Gastrocnemius medialis (tissue), 4 donors: ENCODE data around the gene HNRNPF. TPM values are rescaled to one million over a fixed set of nuclear protein-coding genes. Genes with fewer than 3 reads are reported as not detected.

Experiments used
- ATAC-seq, 2 donors: fragments of 150-250 bp; one replicate each; pipeline ENCODE4 v1.9.1; 2016
- DNase-seq, 2 donors: peaks; one replicate each; pipeline ENCODE4 v3.0.0-alpha.2; 2019
- H3K27ac ChIP-seq, 4 donors: fragments of 200-600 bp; sonication (generic); 1 replicate in 1 of 4; 2 replicates in 3 of 4; pipeline ENCODE4 v1.5.1; 2016 to 2018; ENCODE audit warnings: mild to moderate bottlenecking in 2 of 4, moderate library complexity in 1 of 4
- H3K27me3 ChIP-seq, 3 donors: fragments of 200-600 bp; sonication (generic) in 2 of 3; 1 replicate in 1 of 3; 2 replicates in 2 of 3; pipeline versions ENCODE4 v1.5.1 to v1.6.0; 2016 to 2019; ENCODE audit warnings: mild to moderate bottlenecking in 1 of 3, moderate library complexity in 1 of 3
- H3K36me3 ChIP-seq, 2 donors: fragments of 200-600 bp; sonication (generic) in 1 of 2; one replicate each; pipeline ENCODE4 v1.5.1; 2017 to 2018
- H3K4me1 ChIP-seq, 2 donors: fragments of 200-600 bp; sonication (generic) in 1 of 2; one replicate each; pipeline ENCODE4 v1.5.1; 2016 to 2017; ENCODE audit warnings: mild to moderate bottlenecking in 2 of 2
- H3K4me3 ChIP-seq, 4 donors: fragments of 200-600 bp; sonication (generic) in 3 of 4; 1 replicate in 1 of 4; 2 replicates in 3 of 4; pipeline ENCODE4 v1.5.1; 2016 to 2019; ENCODE audit warnings: mild to moderate bottlenecking in 2 of 4
- H3K9me3 ChIP-seq, 3 donors: fragments of 200-600 bp; sonication (generic) in 2 of 3; 1 replicate in 1 of 3; 2 replicates in 2 of 3; pipeline ENCODE4 v1.5.1; 2016 to 2019
- CTCF ChIP-seq, 5 experiments: fragments of 450-650 bp in 3 of 5; fragments of 200-600 bp in 2 of 5; sonication (generic) in 2 of 5; IDR thresholded peaks in 4 of 5; conservative IDR thresholded peaks in 1 of 5; 1 replicate in 4 of 5; 2 replicates in 1 of 5; pipeline ENCODE4 v1.5.1; 2016 to 2019; ENCODE audit warnings: antibody characterized with exemption in 5 of 5, mild to moderate bottlenecking in 3 of 5, moderate library complexity in 3 of 5
- POLR2A ChIP-seq, 2 donors: fragments of 450-650 bp; IDR thresholded peaks; one replicate each; pipeline ENCODE4 v1.6.1; 2017; ENCODE audit warnings: antibody characterized with exemption in 2 of 2, mild to moderate bottlenecking in 2 of 2, moderate library complexity in 2 of 2
- in situ Hi-C, 4 donors: fragments of 200-750 bp; cut with MboI; loops; one replicate each; pipeline versions ENCODE4 v1.15.0 to v1.8.0; 2017; ENCODE audit warnings: low sequenced_read_pairs in 4 of 4
- intact Hi-C: fragments of 100-400 bp; cut with DNase I; formaldehyde crosslinking; loops from one replicate; pipeline ENCODE4 v1.15.1; 2023; ENCODE audit warnings: low total_unique reads
- total RNA-seq, 4 donors: library from RNA; depleted of rRNA; stranded (reverse); fragments of >200 nt; gene quantifications; one replicate each; pipeline versions ENCODE4 v1.1.0 to v1.2.3, GENCODE V29; 2016

Gene HNRNPF
- total RNA-seq, 4 donors from 2014 or later = 69.2 to 111 (median 90.6) TPM

GRCh38 chr10:43440463-43441134 lies 31.6 kb upstream of the HNRNPF start:
- no peak for TF ChIP-seq POLR2A (IDR thresholded peaks at IDR 0.05)
- in situ Hi-C loops (no loop called here), intact Hi-C loops (no loop called here)
- DNase-seq (no peak), ATAC-seq (no peak)
- peaks cover 0 to 6% of the 10 kb centered on the region in 2 donors for H3K4me1 ChIP-seq
- H3K27ac ChIP-seq = no peak overlapping the region
- H3K9me3 ChIP-seq = no peaks in the 10 kb centered on the region
- H3K4me3 ChIP-seq = no peak overlapping the region
- H3K36me3 ChIP-seq = no peaks in the 10 kb centered on the region
- no peaks in the 10 kb centered on the region for H3K27me3 ChIP-seq

GRCh38 chr10:43437141-43437870 lies 28.3 kb upstream of the HNRNPF start:
- peak; percentile 4 to 16 for ATAC-seq
- in situ Hi-C loops (no loop called here), intact Hi-C loops (loop anchor here (1.0 to 2.0 kb wide), 3 partner anchors 16 to 41 kb away; partner anchors contain the start of gene HNRNPF)
- Histone ChIP-seq H3K27ac (peak overlapping the region; percentile 91 to 99 (median 96)), H3K36me3 (no peaks in the 10 kb centered on the region), H3K27me3 (no peaks in the 10 kb centered on the region), H3K9me3 (no peaks in the 10 kb centered on the region), H3K4me3 (peak overlapping the region; percentile 70 to 87 (median 77)), H3K4me1 (peaks cover 6 to 8% of the 10 kb centered on the region in 2 donors)
- DNase-seq = no peak
- no peak for TF ChIP-seq CTCF (IDR thresholded peaks at IDR 0.05 in 4 of 5, conservative IDR thresholded peaks at IDR 0.05 in 1 of 5)
- no peak for TF ChIP-seq POLR2A (IDR thresholded peaks at IDR 0.05)

GRCh38 chr10:43436291-43437140 lies 27.5 kb upstream of the HNRNPF start, which contains the start of gene ZNF487:
ZNF487 (plus strand) TSS chr10:43437111; CDS start chr10:43475814, 38,703 bp downstream.
- peak; percentile 95 to 96 for ATAC-seq
- Histone ChIP-seq H3K4me1 (peaks cover 6 to 8% of the 10 kb centered on the region in 2 donors), H3K36me3 (no peaks in the 10 kb centered on the region), H3K4me3 (peak within 1 kb of the TSS; percentile 70 to 87 (median 77)), H3K9me3 (no peaks in the 10 kb centered on the region), H3K27ac (peak within 1 kb of the TSS; percentile 91 to 99 (median 96)), H3K27me3 (no peaks in the 10 kb centered on the region)
- in situ Hi-C loops = no loop called here
- TF ChIP-seq CTCF (IDR thresholded peaks at IDR 0.05 in 4 of 5, conservative IDR thresholded peaks at IDR 0.05 in 1 of 5) = peak in 3 of 5 experiments; percentile 10 to 39 (median 31)
- TF ChIP-seq POLR2A (IDR thresholded peaks at IDR 0.05) = peak; percentile 81 to 94
- DNase-seq = peak; percentile 81 to 85
- intact Hi-C loops = loop anchor here (1.0 to 2.0 kb wide), 3 partner anchors 15 to 40 kb away; partner anchors contain the start of gene HNRNPF

- Histone ChIP-seq H3K27ac (no peak overlapping the region), H3K4me1 (peaks cover 0 to 8% of the 10 kb centered on the region in 2 donors), H3K4me3 (no peak overlapping the region), H3K36me3 (no peaks in the 10 kb centered on the region), H3K27me3 (no peaks in the 10 kb centered on the region), H3K9me3 (no peaks in the 10 kb centered on the region)
- DNase-seq (no peak), ATAC-seq (no peak)
- intact Hi-C loops (no loop called here), in situ Hi-C loops (no loop called here)
- TF ChIP-seq CTCF (IDR thresholded peaks at IDR 0.05 in 4 of 5, conservative IDR thresholded peaks at IDR 0.05 in 1 of 5) = no peak
- TF ChIP-seq POLR2A (IDR thresholded peaks at IDR 0.05) = no peak
Observed at GRCh38 chr10:43430926-43431663, 22.1 kb upstream of the HNRNPF start.
